Epithelial cell of prostate (primary cell): ENCODE results near the gene BRICD5.

Experiments used
- DNase-seq: peaks from one replicate; pipeline ENCODE4 v3.0.0-alpha.2; 2011; ENCODE audit warnings: low read depth, low spot score
- H3K27ac ChIP-seq: fragments of 450-650 bp; 2 replicates; pipeline ENCODE4 v1.5.1; 2017; ENCODE audit warnings: mild to moderate bottlenecking

The BRICD5 gene

DNA sequence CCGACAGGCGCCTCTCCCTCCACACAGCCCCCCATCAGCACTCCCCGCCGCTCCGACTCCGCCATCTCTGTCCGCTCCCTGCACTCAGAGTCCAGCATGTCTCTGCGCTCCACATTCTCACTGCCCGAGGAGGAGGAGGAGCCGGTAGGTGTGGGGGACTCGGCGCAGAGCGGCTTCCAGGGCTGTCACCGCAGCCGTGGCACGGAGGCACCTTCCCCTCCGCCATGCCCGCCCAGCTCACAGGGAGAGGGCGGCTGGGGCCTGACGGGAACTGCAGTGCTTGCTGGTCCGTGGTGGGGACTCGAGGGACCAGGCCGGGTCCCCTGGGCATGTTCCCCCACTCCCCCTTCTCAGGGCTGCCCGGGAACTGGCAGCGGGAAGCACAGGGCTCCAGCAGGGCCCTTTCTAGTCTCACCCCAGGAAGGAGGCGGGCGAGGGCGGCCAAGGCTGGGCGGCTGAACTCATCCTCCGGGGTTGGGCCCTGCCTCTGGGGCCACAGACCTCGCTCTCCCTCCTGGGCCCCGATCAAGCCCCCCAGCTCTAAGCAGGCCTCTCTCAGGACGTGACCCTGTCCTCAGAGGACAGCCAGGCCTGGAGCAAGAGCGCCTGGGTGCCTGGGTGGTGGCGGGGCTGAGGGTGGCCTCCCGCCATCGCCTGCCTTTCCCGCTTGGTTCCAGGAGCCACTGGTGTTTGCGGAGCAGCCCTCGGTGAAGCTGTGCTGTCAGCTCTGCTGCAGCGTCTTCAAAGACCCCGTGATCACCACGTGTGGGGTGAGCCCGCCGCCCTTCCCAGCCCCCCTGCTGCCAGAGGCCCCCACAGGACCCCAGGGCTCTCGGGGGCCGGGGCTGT lies 39.9 kb downstream of the BRICD5 start:
- H3K27ac ChIP-seq, result no peak overlapping the region
- no peak for DNase-seq

DNA sequence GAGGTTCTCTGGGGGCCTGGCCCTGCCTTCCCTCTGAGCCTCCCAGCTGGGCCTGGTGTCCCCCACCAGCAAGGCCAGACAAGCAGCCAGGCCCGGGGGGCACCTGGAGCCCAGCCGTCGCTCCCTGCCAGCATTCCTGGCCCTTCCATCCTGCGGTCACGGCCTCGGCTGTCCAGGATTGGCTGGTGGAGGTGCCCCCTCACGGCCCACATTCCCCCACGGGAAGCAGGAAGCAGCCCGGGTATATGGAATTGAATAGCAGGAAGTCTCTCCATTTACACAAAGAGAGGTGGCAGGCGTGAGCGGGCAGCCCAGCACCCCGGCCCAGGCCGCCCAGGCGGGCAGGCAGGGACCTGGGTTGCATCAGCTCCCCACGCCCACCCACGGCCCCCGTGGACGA lies 40.6 kb downstream of the BRICD5 start:
- no peak overlapping the region for H3K27ac ChIP-seq
- no peak for DNase-seq

DNA sequence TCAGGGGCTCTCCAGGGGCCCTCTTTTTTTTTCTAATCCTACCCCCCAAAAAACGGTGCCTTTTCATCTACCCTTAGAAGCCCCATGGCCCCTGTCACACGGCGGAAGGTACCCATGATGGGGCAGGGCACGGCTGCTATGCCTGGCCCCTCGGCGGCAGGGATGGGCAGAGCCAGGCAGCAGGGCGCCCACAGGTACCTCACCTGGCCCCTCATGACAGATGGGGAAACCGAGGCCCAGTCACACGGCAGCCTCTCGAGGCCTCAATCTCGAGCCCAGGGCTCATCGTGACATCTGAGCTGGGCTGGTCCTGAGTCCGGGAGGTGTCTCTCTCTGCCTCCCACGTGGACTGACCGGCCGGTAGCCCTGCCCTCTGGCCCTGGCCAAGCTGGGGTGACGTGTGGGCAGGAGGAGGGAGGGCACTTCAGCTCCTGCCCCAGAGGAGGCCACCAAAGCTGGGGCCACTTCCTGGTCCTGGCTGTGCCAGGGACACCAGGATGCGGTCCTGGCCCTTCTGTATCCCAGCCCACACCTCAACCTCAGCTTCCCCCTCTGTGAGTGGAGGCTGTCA lies 43.5 kb downstream of the BRICD5 start:
- no peak for DNase-seq
- H3K27ac ChIP-seq, result no peak overlapping the region

DNA sequence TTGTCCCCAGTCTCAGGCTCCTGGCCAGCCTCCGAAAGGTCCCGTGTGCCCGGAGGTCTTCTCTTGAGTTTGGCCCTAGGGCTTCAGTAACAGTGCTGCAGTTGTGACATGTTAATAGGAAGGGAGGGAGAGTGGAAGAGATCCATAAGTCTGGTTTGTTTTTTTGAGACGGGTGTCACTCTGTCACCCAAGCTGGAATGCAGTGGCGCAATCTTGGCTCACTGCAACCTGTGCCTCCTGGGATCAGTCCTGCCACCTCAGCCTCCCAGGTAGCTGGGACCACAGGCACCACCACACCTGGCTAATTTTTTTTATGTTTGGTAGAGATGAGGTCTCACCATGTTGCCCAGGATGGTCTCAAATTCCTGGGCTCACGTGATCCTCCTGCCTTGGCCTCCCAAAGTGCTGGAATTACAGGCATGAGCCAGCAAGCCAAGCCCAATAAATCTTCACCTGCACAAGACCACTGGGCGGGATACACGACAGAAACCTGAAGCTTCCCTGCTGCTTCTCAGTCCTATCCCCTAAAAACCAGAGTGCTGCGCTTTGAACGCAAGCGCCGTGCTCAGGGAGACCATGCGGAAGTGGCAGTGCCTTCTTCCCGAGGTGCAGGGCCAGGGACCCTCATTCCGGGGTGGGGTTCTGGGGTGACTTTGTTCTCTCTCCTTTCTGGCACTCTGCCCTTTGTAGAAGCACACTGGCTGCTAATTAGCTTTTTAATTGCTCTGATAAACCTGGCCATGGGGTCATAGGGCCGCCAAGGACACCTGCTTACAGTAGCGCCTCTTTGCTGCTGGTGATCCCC lies 44.2 kb downstream of the BRICD5 start:
- no peak overlapping the region for H3K27ac ChIP-seq
- no peak for DNase-seq

DNA sequence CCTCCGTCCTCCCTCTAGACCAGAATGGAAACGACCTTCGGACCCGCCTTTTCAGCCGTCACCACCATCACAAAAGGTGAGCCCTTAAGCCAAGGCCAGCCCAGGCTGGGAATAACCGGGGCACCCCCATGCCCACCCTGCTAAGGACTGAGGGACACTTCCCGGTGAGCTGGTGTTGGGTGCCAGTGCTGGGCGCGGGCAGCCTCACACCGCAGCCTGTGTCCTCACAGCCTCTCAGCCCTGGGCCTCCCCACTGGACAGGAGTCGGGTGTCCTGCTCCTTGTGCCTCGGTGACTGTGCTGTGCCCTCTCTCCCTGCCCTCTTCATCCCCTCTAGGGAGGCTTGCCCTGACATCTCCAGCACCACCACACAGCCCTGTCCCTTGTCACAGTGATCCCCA lies 44.8 kb downstream of the BRICD5 start:
- DNase-seq, result no peak
- H3K27ac ChIP-seq, result no peak overlapping the region

DNA sequence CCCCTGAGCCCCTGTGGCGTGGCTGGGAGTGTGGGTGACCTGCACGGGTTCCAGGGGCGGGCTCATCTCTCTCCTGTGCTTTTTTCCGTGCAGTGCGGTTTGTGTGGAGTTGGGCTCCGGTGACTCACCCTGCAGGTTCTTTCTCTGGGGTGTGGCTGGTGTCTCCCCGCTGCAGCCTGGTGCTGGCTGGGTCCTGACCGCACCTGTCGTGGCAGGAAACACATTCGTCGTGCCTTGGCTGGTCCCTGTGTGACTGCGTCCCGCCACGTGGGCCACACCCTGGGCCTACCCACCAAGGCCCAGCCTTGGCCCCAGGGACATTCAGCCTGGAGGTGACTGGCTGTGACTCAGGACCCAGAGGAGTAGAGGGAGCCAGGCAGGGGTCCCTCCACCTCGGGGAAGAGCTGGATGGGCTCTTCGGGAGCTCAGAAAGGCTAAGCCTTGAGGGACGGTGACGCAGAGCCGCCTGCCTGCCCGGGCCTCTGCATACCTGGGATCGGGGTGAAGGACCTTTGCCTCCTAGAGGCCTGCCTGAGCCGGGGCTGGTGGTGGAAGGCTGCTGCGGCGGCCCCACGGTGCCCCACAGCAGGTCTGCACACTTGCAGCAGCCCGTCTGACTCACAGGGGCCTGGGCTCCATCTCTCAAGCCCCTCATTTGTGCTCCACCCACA lies 47.3 kb downstream of the BRICD5 start:
- H3K27ac ChIP-seq, result peak overlapping the region; percentile 82
- DNase-seq, result peak; percentile 63

DNA sequence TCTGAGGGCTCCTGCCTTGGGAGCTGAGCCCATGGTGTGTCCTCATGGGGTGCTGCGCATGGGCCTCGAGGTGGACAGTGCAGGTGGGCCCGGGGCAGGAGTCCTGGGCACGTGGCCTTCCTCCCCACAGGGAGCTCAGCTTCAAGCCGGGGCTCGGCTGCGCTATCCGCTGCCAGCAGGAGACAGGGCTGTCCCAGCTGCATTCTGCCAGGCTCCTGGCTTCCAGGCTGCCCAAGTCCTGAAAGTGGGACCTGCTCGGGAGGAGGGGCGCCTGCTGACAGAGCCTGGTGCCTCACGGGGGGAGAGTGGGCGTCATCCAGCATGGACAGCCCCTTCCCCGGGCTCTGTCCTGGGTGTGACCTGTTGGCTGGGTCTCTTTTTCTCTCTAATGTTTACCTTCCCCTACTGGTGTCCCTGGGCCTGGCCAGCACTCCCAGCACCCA lies 48.0 kb downstream of the BRICD5 start:
- no peak for DNase-seq
- peak overlapping the region; percentile 82 for H3K27ac ChIP-seq

DNA sequence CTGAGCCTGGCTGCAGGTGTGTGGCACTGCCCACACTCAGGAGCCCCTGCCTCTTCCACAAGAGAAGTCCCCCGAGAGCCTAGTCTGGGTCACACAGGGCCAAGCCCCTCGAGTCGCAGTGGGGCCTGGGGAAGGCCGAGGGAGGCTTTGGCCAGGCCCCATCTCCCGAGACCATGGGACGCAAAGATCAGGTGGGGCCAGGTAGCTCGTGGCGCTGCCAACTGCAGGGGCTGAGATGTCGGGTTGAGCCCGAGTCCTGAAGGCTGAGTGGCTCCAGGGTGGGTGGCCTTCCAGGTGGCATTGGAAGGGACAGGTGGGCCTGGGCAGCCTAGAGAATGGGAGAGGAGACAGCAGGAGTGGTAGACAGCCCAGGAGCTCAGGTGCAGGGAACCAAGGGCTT lies 48.8 kb downstream of the BRICD5 start:
- H3K27ac ChIP-seq, result peak overlapping the region; percentile 82
- no peak for DNase-seq

DNA sequence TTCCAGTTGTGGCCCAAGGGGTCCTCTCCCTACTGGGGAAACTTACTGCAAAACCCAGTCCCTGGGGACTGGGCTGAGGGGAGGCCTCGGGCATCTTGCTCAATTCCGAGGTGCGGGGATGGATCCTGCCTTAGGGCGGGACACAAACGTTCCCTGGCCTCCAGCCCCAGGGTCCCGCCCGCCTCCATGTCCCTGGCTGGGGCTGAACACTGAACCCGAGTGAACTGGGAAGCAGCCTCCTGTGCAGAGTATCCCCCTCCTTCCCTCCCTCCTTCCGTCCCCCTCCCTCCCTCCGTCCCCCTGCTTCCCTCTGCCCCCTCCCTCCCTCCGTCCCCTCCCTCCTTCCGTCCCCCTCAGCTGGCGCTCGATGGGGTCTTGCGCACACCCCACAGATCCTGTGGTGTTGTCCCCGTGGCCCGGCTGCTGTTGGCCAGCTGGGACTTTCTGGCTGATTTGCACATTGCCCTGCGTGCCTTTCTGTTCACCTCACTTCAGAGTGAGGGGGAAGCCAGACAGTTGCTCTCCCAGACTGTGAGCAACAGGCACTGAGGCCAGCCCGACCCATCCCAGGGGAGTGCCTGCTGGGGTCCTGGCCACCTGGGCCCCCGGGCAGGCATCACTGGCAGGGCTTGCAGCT lies 49.6 kb downstream of the BRICD5 start:
- H3K27ac ChIP-seq, result peak overlapping the region; percentile 82
- DNase-seq, result no peak
